SK-N-SH (cell line): ENCODE data around the gene SMIM29. TPM values are rescaled to one million over a fixed set of nuclear protein-coding genes. Genes with fewer than 3 reads are reported as not detected.

Source experiments
- CTCF ChIA-PET: fragments of 300-600, 350-600 bp; formaldehyde crosslinking; extraction: SDS; loops from one replicate; lab custom pipeline; 2021; lab: Yijun Ruan, JAX
- POLR2A ChIA-PET: fragments of 350-600 bp; sonication (Branson Sonifier 250); formaldehyde crosslinking; extraction: SDS; loops from one replicate; lab custom pipeline; 2020; ENCODE audit warnings: antibody characterized with exemption, inconsistent platforms; lab: Yijun Ruan, JAX
- DNase-seq: peaks from one replicate; pipeline ENCODE4 v3.0.0; 2012
- H2AFZ ChIP-seq: fragments of 200-600 bp; sonication (generic); 2 replicates; pipeline ENCODE4 v1.8.1; 2016; ENCODE audit warnings: antibody characterized with exemption, mild to moderate bottlenecking, low read depth
- H3F3A ChIP-seq: fragments of 200-600 bp; sonication (generic); replicated peaks from 2 replicates; pipeline ENCODE3; 2016; ENCODE audit warnings: antibody characterized with exemption, mild to moderate bottlenecking; ENCODE audit not compliant: insufficient read depth
- H3K27ac ChIP-seq, 2 experiments: fragments of 200-500 bp in 1 of 2; fragments of 200-600 bp in 1 of 2; sonication (Bioruptor generic) in 1 of 2; sonication (generic), shearing (Covaris generic) in 1 of 2; 2 replicates each; pipeline versions ENCODE4 v1.5.1 to v1.6.1; 2014 to 2016; ENCODE audit warnings: low read depth in 2 of 2, inconsistent platforms in 1 of 2, low read length in 1 of 2, mild to moderate bottlenecking in 1 of 2, mixed read lengths in 1 of 2
- H3K27me3 ChIP-seq: fragments of 200-600 bp; sonication (generic), shearing (Covaris generic); 2 replicates; pipeline ENCODE4 v1.6.1; 2016; ENCODE audit warnings: mixed run types; ENCODE audit not compliant: insufficient read depth
- H3K36me3 ChIP-seq, 2 experiments: fragments of 200-500 bp in 1 of 2; fragments of 200-600 bp in 1 of 2; sonication (Bioruptor generic) in 1 of 2; sonication (generic) in 1 of 2; replicated peaks in 1 of 2; 2 replicates each; pipeline versions ENCODE3 to v1.5.1; 2014 to 2016; ENCODE audit warnings: low read length in 1 of 2, mild to moderate bottlenecking in 1 of 2; ENCODE audit not compliant: insufficient read depth in 2 of 2, control insufficient read depth in 1 of 2
- H3K4me1 ChIP-seq, 2 experiments: fragments of 200-500 bp in 1 of 2; fragments of 200-600 bp in 1 of 2; sonication (Bioruptor generic) in 1 of 2; sonication (generic), shearing (Covaris generic) in 1 of 2; 2 replicates each; pipeline versions ENCODE4 v1.5.1 to v1.6.1; 2014 to 2016; ENCODE audit warnings: low read depth in 1 of 2, low read length in 1 of 2, mixed run types in 1 of 2; ENCODE audit not compliant: insufficient read depth in 2 of 2, control insufficient read depth in 1 of 2
- H3K4me2 ChIP-seq: fragments of 200-600 bp; sonication (generic), shearing (Covaris generic); 2 replicates; pipeline ENCODE4 v1.6.1; 2017; ENCODE audit warnings: mixed run types
- H3K4me3 ChIP-seq, 2 experiments: fragments of 200-500 bp in 1 of 2; fragments of 200-600 bp in 1 of 2; sonication (Bioruptor generic) in 1 of 2; sonication (generic), shearing (Covaris generic) in 1 of 2; 2 replicates each; pipeline versions ENCODE4 v1.5.1 to v1.8.1; 2014 to 2016; ENCODE audit warnings: low read depth in 2 of 2, inconsistent platforms in 1 of 2, low read length in 1 of 2, mild to moderate bottlenecking in 1 of 2, mixed read lengths in 1 of 2, moderate library complexity in 1 of 2
- H3K79me2 ChIP-seq: fragments of 200-600 bp; sonication (generic); 2 replicates; pipeline ENCODE4 v1.8.1; 2017; ENCODE audit warnings: mild to moderate bottlenecking; ENCODE audit not compliant: insufficient read depth
- H3K9ac ChIP-seq: fragments of 200-600 bp; sonication (generic); 2 replicates; pipeline ENCODE4 v1.6.1; 2017; ENCODE audit warnings: mixed run types
- H3K9me2 ChIP-seq: fragments of 200-600 bp; sonication (generic); 2 replicates; pipeline ENCODE4 v1.6.1; 2017; ENCODE audit warnings: mixed run types
- H3K9me3 ChIP-seq: fragments of 200-600 bp; sonication (generic); 2 replicates; pipeline ENCODE4 v1.6.1; 2017; ENCODE audit warnings: mixed run types, mild to moderate bottlenecking, moderate library complexity
- H4K20me1 ChIP-seq: fragments of 200-600 bp; sonication (generic); 2 replicates; pipeline ENCODE4 v1.6.1; 2017; ENCODE audit warnings: mild to moderate bottlenecking, mixed run types; ENCODE audit not compliant: insufficient read depth
- CHD2 ChIP-seq: fragments of 150-350 bp; IDR thresholded peaks from 2 replicates; pipeline ENCODE4 v1.6.1; 2018; ENCODE audit warnings: low read length; ENCODE audit not compliant: partially characterized antibody
- ELF1 ChIP-seq: IDR thresholded peaks from 2 replicates; pipeline ENCODE4 v1.4.0; 2012
- EZH2phosphoT487 ChIP-seq: fragments of 200-600 bp; sonication (generic); IDR thresholded peaks from 2 replicates; pipeline ENCODE4 v1.6.1; 2017; ENCODE audit warnings: low read depth, mixed run types, mild to moderate bottlenecking, antibody characterized with exemption, moderate library complexity, borderline replicate concordance
- FOSL2 ChIP-seq: IDR thresholded peaks from 2 replicates; pipeline ENCODE4 v1.4.0; 2012; ENCODE audit warnings: low read depth, mild to moderate bottlenecking, moderate library complexity, borderline replicate concordance
- FOXM1 ChIP-seq: IDR thresholded peaks from 2 replicates; pipeline ENCODE4 v1.4.0; 2012; ENCODE audit warnings: low read depth, mild to moderate bottlenecking
- GABPA ChIP-seq: IDR thresholded peaks from 2 replicates; pipeline ENCODE4 v1.4.0; 2012; ENCODE audit warnings: low read depth, mild to moderate bottlenecking
- GATA2 ChIP-seq: sonication (generic); formaldehyde crosslinking; IDR thresholded peaks from 2 replicates; pipeline ENCODE4 v1.5.0; 2020; ENCODE audit warnings: mild to moderate bottlenecking, missing genetic modification reagents
- JUND ChIP-seq: IDR thresholded peaks from 2 replicates; pipeline ENCODE4 v1.4.0; 2012
- MXI1 ChIP-seq: IDR thresholded peaks from 2 replicates; pipeline ENCODE4 v1.6.1; 2012; ENCODE audit warnings: mild to moderate bottlenecking, low read depth, low read length, improper control_type of control experiment
- NFIC ChIP-seq: IDR thresholded peaks from 2 replicates; pipeline ENCODE4 v1.4.0; 2012; ENCODE audit warnings: borderline replicate concordance
- NRF1 ChIP-seq: IDR thresholded peaks from 2 replicates; pipeline ENCODE4 v1.6.1; 2012; ENCODE audit warnings: low read depth, mild to moderate bottlenecking, low read length
- PBX3 ChIP-seq: IDR thresholded peaks from 2 replicates; pipeline ENCODE4; 2012
- POLR2AphosphoS5 ChIP-seq: IDR thresholded peaks from 2 replicates; pipeline ENCODE4 v1.6.1; 2012; ENCODE audit warnings: low read depth, low read length
- RAD21 ChIP-seq: IDR thresholded peaks from 2 replicates; pipeline ENCODE4 v1.6.1; 2012; ENCODE audit warnings: mild to moderate bottlenecking, low read length
- RCOR1 ChIP-seq: fragments of 150-350 bp; IDR thresholded peaks from 2 replicates; pipeline ENCODE4 v1.6.1; 2017; ENCODE audit warnings: antibody characterized with exemption, low read length
- RFX5 ChIP-seq: IDR thresholded peaks from 2 replicates; pipeline ENCODE4 v1.6.1; 2012; ENCODE audit warnings: mild to moderate bottlenecking, improper control_type of control experiment, low read length
- RXRA ChIP-seq: IDR thresholded peaks from 2 replicates; pipeline ENCODE4 v1.4.0; 2012; ENCODE audit warnings: low read depth, mild to moderate bottlenecking, borderline replicate concordance
- SIN3A ChIP-seq: IDR thresholded peaks from 2 replicates; pipeline ENCODE4 v1.6.1; 2012; ENCODE audit warnings: low read depth, mild to moderate bottlenecking, low read length, moderate library complexity, borderline replicate concordance
- SMC3 ChIP-seq: IDR thresholded peaks from 2 replicates; pipeline ENCODE4 v1.6.1; 2012; ENCODE audit warnings: low read depth, low read length, improper control_type of control experiment
- TAF1 ChIP-seq: IDR thresholded peaks from 2 replicates; pipeline ENCODE4 v1.6.1; 2012; ENCODE audit warnings: low read depth, mild to moderate bottlenecking, low read length, moderate library complexity, borderline replicate concordance
- TCF12 ChIP-seq: IDR thresholded peaks from 2 replicates; pipeline ENCODE4 v1.4.0; 2012
- TEAD4 ChIP-seq: IDR thresholded peaks from 2 replicates; pipeline ENCODE4 v1.4.0; 2012; ENCODE audit warnings: mild to moderate bottlenecking, borderline replicate concordance; ENCODE audit not compliant: insufficient read depth
- WGBS: methylation state at CpG from one replicate; pipeline ENCODE4 v1.1.6; 2017; ENCODE audit warnings: low lambda C conversion rate; 5-methylcytosine and 5-hydroxymethylcytosine counted together
- polyA plus RNA-seq, 3 experiments: library from polyadenylated mRNA; depleted of rRNA; stranded (reverse); fragments of >200 nt; gene quantifications; 2 replicates each; pipeline ENCODE4 v1.2.3, GENCODE V29; 2012
- TF ChIP-seq, protein P1 (sequence below): IDR thresholded peaks from 2 replicates; pipeline ENCODE4 v1.6.1; 2012; ENCODE audit warnings: mild to moderate bottlenecking, low read depth, low read length, moderate library complexity

Gene SMIM29
- polyA plus RNA-seq, 1 of the 3 experiments (the other 2 are of a cell fraction): 50.2 TPM

DNA sequence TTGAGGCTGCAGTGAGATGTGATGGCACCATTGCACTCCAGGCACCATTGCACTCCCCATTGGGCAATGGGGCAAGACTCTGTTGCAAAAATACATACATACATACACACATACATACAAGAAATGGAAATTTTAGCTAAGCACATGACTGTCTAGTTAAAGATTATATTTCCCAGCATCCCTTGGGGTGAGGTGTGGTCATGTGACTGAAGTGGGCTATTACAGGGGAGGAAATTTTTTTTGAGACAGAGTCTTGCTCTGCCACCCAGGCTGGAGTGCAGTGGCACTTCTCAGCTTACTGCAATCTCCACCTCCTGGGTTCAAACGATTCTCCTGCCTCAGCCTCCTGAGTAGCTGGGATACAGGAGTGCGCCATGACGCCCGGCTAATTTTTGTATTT, 44.1 kb downstream of the SMIM29 start:
- ChIA-PET POLR2A (no interaction called here), CTCF (interaction anchor here (1.4 to 7.3 kb wide), 3 partner anchors 9 to 211 kb away, joined by 3 to 62 read pairs (median 4); no protein-coding TSS in a partner anchor)
- no peaks in the 10 kb centered on the region for H3K27me3 ChIP-seq
- no peaks in the 10 kb centered on the region for H3K36me3 ChIP-seq
- no peak for DNase-seq
- no peaks in the 10 kb centered on the region for H3K4me1 ChIP-seq
- no peak overlapping the region for H3K9ac ChIP-seq
- no peak overlapping the region for H3K4me3 ChIP-seq
- WGBS: 91% methylated on average over 4 of the region's 4 CpGs
- no peak for TF ChIP-seq JUND
- TF ChIP-seq SMC3: no peak
- TF ChIP-seq TAF1: no peak
- TF ChIP-seq FOXM1: no peak
- no peak for TF ChIP-seq ELF1
- no peak for TF ChIP-seq RFX5
- TF ChIP-seq GATA2: no peak
- TF ChIP-seq CHD2: no peak
- no peak for TF ChIP-seq NFIC
- TF ChIP-seq POLR2AphosphoS5: no peak
- TF ChIP-seq MXI1: no peak
- no peak for TF ChIP-seq RXRA
- H3K79me2 ChIP-seq: no peaks in the 10 kb centered on the region
- H3F3A ChIP-seq: no peaks in the 10 kb centered on the region
- no peaks in the 10 kb centered on the region for H3K9me3 ChIP-seq
- no peaks in the 10 kb centered on the region for H3K9me2 ChIP-seq
- no peak overlapping the region for H3K4me2 ChIP-seq
- no peak overlapping the region for H2AFZ ChIP-seq
- no peak overlapping the region for H3K27ac ChIP-seq
- H4K20me1 ChIP-seq: no peaks in the 10 kb centered on the region

GRCh38 chr6:34202329-34203201, 46.2 kb downstream of the SMIM29 start:
- Histone ChIP-seq H3K4me2 (no peak overlapping the region), H3F3A (peaks cover 5% of the 10 kb centered on the region), H3K9me2 (no peaks in the 10 kb centered on the region), H3K79me2 (no peaks in the 10 kb centered on the region), H3K9me3 (no peaks in the 10 kb centered on the region), H3K4me3 (no peak overlapping the region), H3K4me1 (no peaks in the 10 kb centered on the region), H3K36me3 (no peaks in the 10 kb centered on the region), H3K9ac (no peak overlapping the region), H3K27ac (no peak overlapping the region), H2AFZ (no peak overlapping the region), H4K20me1 (no peaks in the 10 kb centered on the region), H3K27me3 (no peaks in the 10 kb centered on the region)
- 63% methylated on average over 4 of the region's 20 CpGs for WGBS
- POLR2A ChIA-PET: interaction anchor here (1.1 kb wide), 1 partner anchor 42 kb away, joined by 3 read pairs; no protein-coding TSS in a partner anchor
- DNase-seq: no peak
- CTCF ChIA-PET: interaction anchor here (1.0 to 1.8 kb wide), 6 partner anchors 13 to 938 kb away, joined by 3 to 6 read pairs (median 4); no protein-coding TSS in a partner anchor
- TF ChIP-seq EZH2phosphoT487 (no peak), RCOR1 (no peak), POLR2AphosphoS5 (no peak), CHD2 (no peak), TEAD4 (no peak), PBX3 (no peak), SIN3A (no peak), RAD21 (no peak), FOSL2 (no peak), NRF1 (no peak), ELF1 (no peak), GABPA (no peak), RXRA (no peak), TCF12 (no peak)
- TF ChIP-seq, protein P1, sequence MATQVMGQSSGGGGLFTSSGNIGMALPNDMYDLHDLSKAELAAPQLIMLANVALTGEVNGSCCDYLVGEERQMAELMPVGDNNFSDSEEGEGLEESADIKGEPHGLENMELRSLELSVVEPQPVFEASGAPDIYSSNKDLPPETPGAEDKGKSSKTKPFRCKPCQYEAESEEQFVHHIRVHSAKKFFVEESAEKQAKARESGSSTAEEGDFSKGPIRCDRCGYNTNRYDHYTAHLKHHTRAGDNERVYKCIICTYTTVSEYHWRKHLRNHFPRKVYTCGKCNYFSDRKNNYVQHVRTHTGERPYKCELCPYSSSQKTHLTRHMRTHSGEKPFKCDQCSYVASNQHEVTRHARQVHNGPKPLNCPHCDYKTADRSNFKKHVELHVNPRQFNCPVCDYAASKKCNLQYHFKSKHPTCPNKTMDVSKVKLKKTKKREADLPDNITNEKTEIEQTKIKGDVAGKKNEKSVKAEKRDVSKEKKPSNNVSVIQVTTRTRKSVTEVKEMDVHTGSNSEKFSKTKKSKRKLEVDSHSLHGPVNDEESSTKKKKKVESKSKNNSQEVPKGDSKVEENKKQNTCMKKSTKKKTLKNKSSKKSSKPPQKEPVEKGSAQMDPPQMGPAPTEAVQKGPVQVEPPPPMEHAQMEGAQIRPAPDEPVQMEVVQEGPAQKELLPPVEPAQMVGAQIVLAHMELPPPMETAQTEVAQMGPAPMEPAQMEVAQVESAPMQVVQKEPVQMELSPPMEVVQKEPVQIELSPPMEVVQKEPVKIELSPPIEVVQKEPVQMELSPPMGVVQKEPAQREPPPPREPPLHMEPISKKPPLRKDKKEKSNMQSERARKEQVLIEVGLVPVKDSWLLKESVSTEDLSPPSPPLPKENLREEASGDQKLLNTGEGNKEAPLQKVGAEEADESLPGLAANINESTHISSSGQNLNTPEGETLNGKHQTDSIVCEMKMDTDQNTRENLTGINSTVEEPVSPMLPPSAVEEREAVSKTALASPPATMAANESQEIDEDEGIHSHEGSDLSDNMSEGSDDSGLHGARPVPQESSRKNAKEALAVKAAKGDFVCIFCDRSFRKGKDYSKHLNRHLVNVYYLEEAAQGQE: no peak
